B cell (primary cell): ENCODE results near the gene DSG2. TPM values are rescaled to one million over a fixed set of nuclear protein-coding genes. Genes with fewer than 3 reads are reported as not detected.

Experiments
- ATAC-seq: fragments of 200-7000 bp; cut with Tn5 transposase; one replicate; pipeline ENCODE4 v1.10.0; 2021; ENCODE audit warnings: low read depth, mild to moderate bottlenecking, moderate number of reproducible peaks, moderate library complexity
- CTCF ChIA-PET: fragments of 350-600 bp; sonication (Branson Sonifier 250); formaldehyde crosslinking; loops from one replicate; lab custom pipeline; 2021; ENCODE audit warnings: antibody characterized with exemption, inconsistent platforms; lab: Charles Lee
- POLR2A ChIA-PET: fragments of 350-600 bp; sonication (Branson Sonifier 250); formaldehyde crosslinking; loops from one replicate; lab custom pipeline; 2021; ENCODE audit warnings: antibody characterized with exemption; lab: Charles Lee
- DNase-seq: peaks from one replicate; pipeline ENCODE4 v3.0.0; 2013
- H2AFZ ChIP-seq: 2 replicates; pipeline ENCODE4 v1.6.1; 2012; ENCODE audit warnings: mild to moderate bottlenecking, low read depth, low read length; ENCODE audit not compliant: insufficient read depth, poor library complexity, severe bottlenecking
- H3K27ac ChIP-seq, 2 donors: 1 replicate in 1 of 2; 2 replicates in 1 of 2; pipeline ENCODE4 v1.5.1; 2012 to 2013; ENCODE audit warnings: low read length in 2 of 2, mild to moderate bottlenecking in 2 of 2, moderate library complexity in 1 of 2
- H3K27me3 ChIP-seq, 4 experiments: fragments of 200-600 bp in 1 of 4; sonication (generic) in 1 of 4; replicated peaks in 1 of 4; 1 replicate in 2 of 4; 2 replicates in 2 of 4; pipeline versions ENCODE4 v1.6.1 to v1.7.0; 2013 to 2016; ENCODE audit warnings: low read length in 3 of 4, mild to moderate bottlenecking in 2 of 4, mixed read lengths in 1 of 4, moderate library complexity in 1 of 4; ENCODE audit not compliant: insufficient read depth in 4 of 4, control insufficient read depth in 3 of 4; ENCODE audit errors: control extremely low read depth in 1 of 4
- H3K36me3 ChIP-seq, 2 experiments: replicated peaks in 1 of 2; 1 replicate in 1 of 2; 2 replicates in 1 of 2; pipeline versions ENCODE4 v1.6.1 to v1.7.1; 2013; ENCODE audit warnings: low read length in 1 of 2; ENCODE audit not compliant: insufficient read depth in 2 of 2, control insufficient read depth in 1 of 2; ENCODE audit errors: control extremely low read depth in 1 of 2, extremely low read depth in 1 of 2
- H3K4me1 ChIP-seq, 2 donors: fragments of 200-600 bp in 1 of 2; sonication (generic) in 1 of 2; 1 replicate in 1 of 2; 2 replicates in 1 of 2; pipeline versions ENCODE4 v1.5.1 to v1.6.1; 2013 to 2017; ENCODE audit warnings: low read length in 2 of 2; ENCODE audit not compliant: control insufficient read depth in 2 of 2, insufficient read depth in 2 of 2
- H3K4me2 ChIP-seq: replicated peaks from 2 replicates; pipeline ENCODE3; 2012; ENCODE audit warnings: mild to moderate bottlenecking, low read depth, low read length; ENCODE audit not compliant: poor library complexity, severe bottlenecking
- H3K4me3 ChIP-seq, 5 experiments: fragments of 200-600 bp in 1 of 5; sonication (generic) in 1 of 5; 1 replicate in 3 of 5; 2 replicates in 2 of 5; pipeline versions ENCODE4 v1.5.1 to v1.7.0; 2011 to 2016; ENCODE audit warnings: low read length in 4 of 5, mild to moderate bottlenecking in 4 of 5, low read depth in 2 of 5, control low read depth in 1 of 5, moderate library complexity in 1 of 5; ENCODE audit not compliant: insufficient read depth in 1 of 5; ENCODE audit errors: control extremely low read depth in 1 of 5, extremely low read depth in 1 of 5
- H3K79me2 ChIP-seq: fragments of 200-600 bp; sonication (generic); one replicate; pipeline ENCODE4 v1.6.0; 2016; ENCODE audit warnings: low read length; ENCODE audit not compliant: control insufficient read depth, insufficient read depth
- H3K9ac ChIP-seq: fragments of 200-600 bp; sonication (generic); 2 replicates; pipeline ENCODE4 v1.6.1; 2017; ENCODE audit warnings: mild to moderate bottlenecking, low read length, moderate library complexity
- H3K9me3 ChIP-seq, 3 donors: one replicate each; pipeline versions ENCODE4 v1.6.1 to v1.7.1; 2013; ENCODE audit warnings: low read length in 2 of 3; ENCODE audit not compliant: control insufficient read depth in 2 of 3, insufficient read depth in 1 of 3; ENCODE audit errors: control extremely low read depth in 1 of 3
- H4K20me1 ChIP-seq: 2 replicates; pipeline ENCODE4 v1.6.0; 2012; ENCODE audit warnings: mild to moderate bottlenecking, low read length; ENCODE audit not compliant: insufficient read depth, control insufficient read depth, poor library complexity, severe bottlenecking
- H3K27ac Mint-ChIP-seq: one replicate; pipeline ENCODE4 v1.8.0; 2021; ENCODE audit warnings: mixed read lengths
- H3K27me3 Mint-ChIP-seq: one replicate; pipeline ENCODE4 v1.8.0; 2021; ENCODE audit warnings: mixed read lengths
- H3K4me1 Mint-ChIP-seq: one replicate; pipeline ENCODE4 v1.8.0; 2021; ENCODE audit warnings: mixed read lengths
- H3K4me3 Mint-ChIP-seq: one replicate; pipeline ENCODE4 v1.8.0; 2021; ENCODE audit warnings: mixed read lengths
- H3K9me3 Mint-ChIP-seq: one replicate; pipeline ENCODE4 v1.8.0; 2022; ENCODE audit warnings: mixed read lengths; ENCODE audit not compliant: insufficient read depth
- EZH2 ChIP-seq: IDR thresholded peaks from 2 replicates; pipeline ENCODE4 v1.6.1; 2012; ENCODE audit warnings: borderline replicate concordance, low read depth, mild to moderate bottlenecking, moderate library complexity, low read length; ENCODE audit not compliant: insufficient read depth, poor library complexity, severe bottlenecking
- WGBS: methylation state at CpG from one replicate; pipeline ENCODE4 v1.1.5; 2013; ENCODE audit warnings: missing lambda C conversion rate; ENCODE audit not compliant: insufficient coverage; 5-methylcytosine and 5-hydroxymethylcytosine counted together
- intact Hi-C: fragments of 100-400 bp; cut with micrococcal nuclease; formaldehyde crosslinking; loops from one replicate; pipeline ENCODE4 v1.10.0; 2022
- polyA plus RNA-seq: library from polyadenylated mRNA; depleted of rRNA; stranded (reverse); fragments of >200 nt; gene quantifications from 2 replicates; pipeline ENCODE4 v1.2.3, GENCODE V29; 2012
- total RNA-seq, 2 donors: library from RNA; stranded (reverse); fragments of 120-200 nt in 1 of 2; gene quantifications; 1 replicate in 1 of 2; 2 replicates in 1 of 2; pipeline versions ENCODE4 v1.2.3 to v1.2.4, GENCODE V29; 2013 to 2022
- TF ChIP-seq, protein P1 (sequence below): fragments of 200-600 bp; IDR thresholded peaks from one replicate; pipeline ENCODE4 v1.8.0; 2022; ENCODE audit warnings: antibody characterized with exemption, mild to moderate bottlenecking

DSG2 gene
- total and polyA plus RNA-seq, 2 donors (not counting 1 experiment from before 2014, with no cell fraction given) = not detected

DNA sequence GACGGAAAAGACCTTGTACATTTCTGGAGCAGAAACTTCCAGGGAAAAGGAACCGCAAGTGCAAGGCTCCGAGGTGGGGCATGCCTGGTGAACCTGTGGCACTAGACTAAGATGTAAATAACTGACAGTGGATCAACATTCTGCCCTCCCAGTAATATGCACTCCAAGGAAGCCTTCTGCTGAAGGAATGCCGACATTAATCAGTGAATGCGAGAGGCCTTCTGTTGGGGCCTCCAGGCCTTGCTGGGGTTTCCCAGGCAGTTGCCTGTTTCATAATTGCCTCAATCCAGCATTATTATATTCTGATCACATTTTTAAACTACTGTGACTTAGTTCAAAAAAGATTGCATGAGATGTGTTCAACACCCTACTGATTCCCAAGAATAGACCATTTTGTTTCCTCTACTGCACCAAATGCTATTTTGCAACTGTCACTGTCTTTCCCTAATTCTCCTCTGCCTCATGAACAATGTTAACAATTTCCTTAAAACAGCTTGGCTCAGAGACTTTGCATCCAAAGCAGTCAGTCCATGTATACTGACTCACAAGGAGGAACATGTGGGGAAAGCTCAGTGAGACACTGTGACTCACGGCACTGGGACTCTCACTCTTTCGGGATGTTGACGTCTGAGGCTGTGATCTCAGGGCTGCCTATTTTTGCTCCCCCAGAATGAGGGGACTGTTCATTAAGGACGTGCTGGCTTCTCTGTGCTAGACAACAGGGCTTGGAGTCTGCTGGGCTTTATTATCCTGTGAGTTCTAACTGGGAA lies 10.5 kb upstream of the DSG2 start:
- Mint-ChIP-seq H3K9me3 (no peaks in the 10 kb centered on the region), H3K4me1 (no peaks in the 10 kb centered on the region), H3K27me3 (peaks cover 6% of the 10 kb centered on the region), H3K4me3 (no peak overlapping the region), H3K27ac (no peak overlapping the region)
- DNase-seq (no peak), ATAC-seq (no peak)
- intact Hi-C loops = no loop called here
- Histone ChIP-seq H3K9me3 (no peaks in the 10 kb centered on the region), H3K27me3 (no peaks in the 10 kb centered on the region), H3K79me2 (no peaks in the 10 kb centered on the region), H3K4me1 (no peaks in the 10 kb centered on the region), H3K4me3 (no peak overlapping the region), H3K9ac (no peak overlapping the region), H3K27ac (no peak overlapping the region), H3K4me2 (no peak overlapping the region), H4K20me1 (no peaks in the 10 kb centered on the region), H2AFZ (no peak overlapping the region), H3K36me3 (no peaks in the 10 kb centered on the region)
- ChIA-PET POLR2A (no interaction called here), CTCF (no interaction called here)
- TF ChIP-seq, protein P1, sequence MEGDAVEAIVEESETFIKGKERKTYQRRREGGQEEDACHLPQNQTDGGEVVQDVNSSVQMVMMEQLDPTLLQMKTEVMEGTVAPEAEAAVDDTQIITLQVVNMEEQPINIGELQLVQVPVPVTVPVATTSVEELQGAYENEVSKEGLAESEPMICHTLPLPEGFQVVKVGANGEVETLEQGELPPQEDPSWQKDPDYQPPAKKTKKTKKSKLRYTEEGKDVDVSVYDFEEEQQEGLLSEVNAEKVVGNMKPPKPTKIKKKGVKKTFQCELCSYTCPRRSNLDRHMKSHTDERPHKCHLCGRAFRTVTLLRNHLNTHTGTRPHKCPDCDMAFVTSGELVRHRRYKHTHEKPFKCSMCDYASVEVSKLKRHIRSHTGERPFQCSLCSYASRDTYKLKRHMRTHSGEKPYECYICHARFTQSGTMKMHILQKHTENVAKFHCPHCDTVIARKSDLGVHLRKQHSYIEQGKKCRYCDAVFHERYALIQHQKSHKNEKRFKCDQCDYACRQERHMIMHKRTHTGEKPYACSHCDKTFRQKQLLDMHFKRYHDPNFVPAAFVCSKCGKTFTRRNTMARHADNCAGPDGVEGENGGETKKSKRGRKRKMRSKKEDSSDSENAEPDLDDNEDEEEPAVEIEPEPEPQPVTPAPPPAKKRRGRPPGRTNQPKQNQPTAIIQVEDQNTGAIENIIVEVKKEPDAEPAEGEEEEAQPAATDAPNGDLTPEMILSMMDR = no peak
- TF ChIP-seq EZH2 = no peak
- WGBS = 88% methylated on average over 6 of the region's 9 CpGs

DNA sequence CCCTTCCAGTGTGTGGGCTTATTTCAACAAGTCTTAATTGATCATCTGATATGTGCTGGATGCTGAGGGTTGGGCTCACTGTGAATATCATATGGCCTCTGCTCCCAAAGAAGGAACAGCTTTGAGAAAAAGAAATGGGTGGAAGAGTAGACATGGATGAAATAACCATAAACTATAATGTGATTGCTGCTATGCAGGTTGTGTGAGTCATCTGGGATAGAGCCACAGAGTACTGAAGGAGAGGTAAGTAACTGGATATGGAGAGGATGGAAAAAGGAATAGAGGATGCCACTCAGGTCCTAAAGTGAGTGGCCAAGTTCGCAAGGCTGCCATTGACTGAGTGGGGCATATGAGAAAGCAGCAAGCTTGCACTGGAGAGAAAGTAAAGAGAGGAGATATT lies 8.7 kb upstream of the DSG2 start:
- Histone ChIP-seq H3K9me3 (no peaks in the 10 kb centered on the region), H3K27me3 (no peaks in the 10 kb centered on the region), H3K79me2 (no peaks in the 10 kb centered on the region), H4K20me1 (no peaks in the 10 kb centered on the region), H3K4me1 (no peaks in the 10 kb centered on the region), H2AFZ (no peak overlapping the region), H3K36me3 (no peaks in the 10 kb centered on the region), H3K9ac (no peak overlapping the region), H3K27ac (no peak overlapping the region), H3K4me2 (no peak overlapping the region), H3K4me3 (no peak overlapping the region)
- intact Hi-C loops = no loop called here
- ChIA-PET CTCF (no interaction called here), POLR2A (no interaction called here)
- H3K27me3 Mint-ChIP-seq = peaks cover 17% of the 10 kb centered on the region
- no peak overlapping the region for H3K4me3 Mint-ChIP-seq
- H3K4me1 Mint-ChIP-seq = no peaks in the 10 kb centered on the region
- ATAC-seq (no peak), DNase-seq (no peak)
- H3K9me3 Mint-ChIP-seq = no peaks in the 10 kb centered on the region
- TF ChIP-seq EZH2 = no peak
- TF ChIP-seq, protein P1 = no peak
- H3K27ac Mint-ChIP-seq = no peak overlapping the region
- 92% methylated on average over 1 of the region's 1 CpG for WGBS
